ENCODE data around the gene CNPY1.

CNPY1 gene

DNA sequence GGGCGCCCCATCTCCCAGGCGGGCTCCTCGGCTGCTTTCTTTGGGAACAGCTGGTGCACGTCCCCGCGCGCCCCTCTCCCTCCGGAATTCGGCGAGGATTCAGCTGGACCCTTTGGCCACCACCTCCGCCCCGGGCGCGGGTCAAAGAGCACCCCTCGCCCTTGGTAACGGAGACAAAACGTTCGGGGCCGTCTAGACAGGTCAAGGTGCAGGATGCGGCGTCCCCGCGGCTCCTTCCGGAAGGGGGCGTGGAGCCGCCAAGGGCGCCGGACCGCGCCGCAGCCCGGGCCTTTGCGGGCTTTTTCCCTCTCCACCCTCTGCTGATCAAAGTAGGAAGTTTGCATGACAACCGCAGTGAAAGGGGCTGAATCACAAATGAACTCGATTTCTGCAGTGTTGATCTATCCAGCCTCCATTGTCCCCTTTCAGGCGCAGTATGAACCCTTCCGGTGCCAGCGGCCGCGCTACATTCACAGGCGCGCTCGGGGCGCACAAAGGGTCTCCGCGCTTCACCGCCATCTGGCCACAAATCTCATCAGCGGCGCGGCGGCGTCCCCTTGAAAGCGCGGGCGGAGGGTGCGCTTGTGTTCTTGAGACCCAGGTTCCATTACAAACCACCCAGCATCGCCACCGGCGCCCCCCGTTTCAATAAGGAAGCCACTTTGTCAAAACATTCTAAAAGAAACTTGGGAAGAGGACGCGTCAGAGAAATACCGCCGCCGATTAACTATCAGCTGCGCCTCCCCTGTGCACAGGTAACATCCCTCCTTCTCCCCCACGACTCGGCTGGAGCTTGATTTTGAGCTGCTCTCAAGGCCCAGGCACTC is 36.4 kb downstream of the CNPY1 start:
- H3K4me3 ChIP-seq (ENCODE audit: low read depth, low read length), result no peak overlapping the region
- DNase-seq (ENCODE audit: low read depth), result no peak
- TF ChIP-seq, protein P1, sequence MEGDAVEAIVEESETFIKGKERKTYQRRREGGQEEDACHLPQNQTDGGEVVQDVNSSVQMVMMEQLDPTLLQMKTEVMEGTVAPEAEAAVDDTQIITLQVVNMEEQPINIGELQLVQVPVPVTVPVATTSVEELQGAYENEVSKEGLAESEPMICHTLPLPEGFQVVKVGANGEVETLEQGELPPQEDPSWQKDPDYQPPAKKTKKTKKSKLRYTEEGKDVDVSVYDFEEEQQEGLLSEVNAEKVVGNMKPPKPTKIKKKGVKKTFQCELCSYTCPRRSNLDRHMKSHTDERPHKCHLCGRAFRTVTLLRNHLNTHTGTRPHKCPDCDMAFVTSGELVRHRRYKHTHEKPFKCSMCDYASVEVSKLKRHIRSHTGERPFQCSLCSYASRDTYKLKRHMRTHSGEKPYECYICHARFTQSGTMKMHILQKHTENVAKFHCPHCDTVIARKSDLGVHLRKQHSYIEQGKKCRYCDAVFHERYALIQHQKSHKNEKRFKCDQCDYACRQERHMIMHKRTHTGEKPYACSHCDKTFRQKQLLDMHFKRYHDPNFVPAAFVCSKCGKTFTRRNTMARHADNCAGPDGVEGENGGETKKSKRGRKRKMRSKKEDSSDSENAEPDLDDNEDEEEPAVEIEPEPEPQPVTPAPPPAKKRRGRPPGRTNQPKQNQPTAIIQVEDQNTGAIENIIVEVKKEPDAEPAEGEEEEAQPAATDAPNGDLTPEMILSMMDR (conservative IDR thresholded peaks at IDR 0.05; ENCODE audit: low read depth, low read length), result no peak

DNA sequence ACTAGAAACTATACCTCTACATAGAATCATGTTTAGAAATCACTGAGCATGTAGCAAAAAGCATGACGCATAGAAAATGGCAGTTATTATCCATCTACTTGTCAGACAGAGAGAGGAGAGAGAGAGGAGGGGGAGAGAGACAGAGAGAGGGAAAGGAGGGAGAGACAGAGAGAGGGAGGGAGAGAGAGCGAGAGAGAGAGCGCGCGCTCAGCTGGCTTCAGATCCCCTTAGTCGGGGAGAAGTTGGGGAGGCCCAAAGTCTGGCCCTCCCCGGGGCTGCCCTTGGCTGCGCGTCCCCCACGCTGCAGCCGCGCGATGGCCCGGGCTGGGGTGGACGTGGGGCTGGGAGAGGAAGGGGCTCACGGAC is 37.0 kb downstream of the CNPY1 start:
- TF ChIP-seq, protein P1 (conservative IDR thresholded peaks at IDR 0.05; ENCODE audit: low read depth, low read length), result no peak
- no peak for DNase-seq (ENCODE audit: low read depth)
- H3K4me3 ChIP-seq (ENCODE audit: low read depth, low read length), result no peak overlapping the region

DNA sequence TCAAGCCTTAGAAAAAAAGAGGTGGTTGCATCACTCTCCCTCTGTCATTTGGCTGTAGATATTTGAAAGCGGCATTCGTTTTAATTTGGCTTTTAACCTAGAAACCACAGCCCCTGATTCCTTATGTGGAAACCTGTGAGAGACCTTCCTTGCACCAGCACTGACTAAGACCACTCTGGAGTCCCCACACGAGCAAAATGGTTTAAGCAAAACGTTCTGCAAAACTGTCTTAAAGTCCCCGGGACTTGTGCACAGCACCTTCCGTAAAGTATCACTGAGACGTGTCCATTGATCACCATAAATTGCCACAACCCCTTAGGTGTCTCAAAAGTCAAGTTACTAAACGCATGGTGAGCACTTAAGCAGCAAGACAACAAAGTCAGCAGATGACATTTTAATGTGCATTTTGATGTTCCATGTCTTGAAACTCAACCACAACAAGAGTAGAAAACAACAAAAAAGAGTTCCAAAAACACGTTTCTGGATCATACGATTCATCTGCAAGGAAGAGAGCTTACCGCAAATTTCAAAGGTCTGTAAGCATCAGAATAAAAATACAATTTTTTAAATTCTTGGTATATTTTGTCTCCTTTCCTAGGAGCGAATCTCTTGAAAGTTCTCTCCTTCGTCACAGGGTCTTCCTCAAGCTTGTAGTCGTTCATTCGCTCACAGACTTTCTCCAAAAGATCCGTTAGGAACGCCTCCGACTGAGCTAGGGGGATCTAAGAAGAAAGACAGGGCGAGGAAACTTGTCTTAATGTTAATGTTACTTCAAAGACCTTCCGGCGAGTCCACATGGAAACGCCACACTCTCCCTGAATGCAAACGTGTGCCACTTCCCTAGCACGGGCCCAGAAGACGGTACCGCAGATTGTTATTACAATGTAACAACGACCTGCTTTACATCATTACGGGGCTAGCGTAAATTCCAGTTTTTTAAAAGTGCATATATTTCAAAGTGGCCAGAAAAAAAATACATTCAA is 37.7 kb downstream of the CNPY1 start:
- no peak for DNase-seq (ENCODE audit: low read depth)
- no peak overlapping the region for H3K4me3 ChIP-seq (ENCODE audit: low read depth, low read length)
- TF ChIP-seq, protein P1 (conservative IDR thresholded peaks at IDR 0.05; ENCODE audit: low read depth, low read length), result no peak

DNA sequence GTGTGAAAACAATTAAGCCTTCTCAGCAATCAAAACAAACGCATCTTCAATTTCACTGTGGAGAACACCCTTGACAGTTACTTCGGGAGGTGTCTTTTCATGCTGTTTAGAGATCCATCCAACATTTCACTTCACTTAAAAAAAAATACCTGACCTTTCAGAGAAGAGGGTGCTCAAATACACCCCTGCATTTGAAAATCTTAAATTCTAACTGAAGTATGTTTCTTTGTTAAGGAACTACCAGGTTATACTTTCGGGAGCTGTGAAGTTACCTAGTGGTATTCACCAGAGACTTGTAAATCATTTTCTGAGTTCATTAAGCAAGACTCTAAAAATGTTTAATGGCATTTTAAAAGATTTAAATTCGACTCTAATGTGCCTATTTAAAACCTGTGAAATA is 38.8 kb downstream of the CNPY1 start:
- no peak for DNase-seq (ENCODE audit: low read depth)

DNA sequence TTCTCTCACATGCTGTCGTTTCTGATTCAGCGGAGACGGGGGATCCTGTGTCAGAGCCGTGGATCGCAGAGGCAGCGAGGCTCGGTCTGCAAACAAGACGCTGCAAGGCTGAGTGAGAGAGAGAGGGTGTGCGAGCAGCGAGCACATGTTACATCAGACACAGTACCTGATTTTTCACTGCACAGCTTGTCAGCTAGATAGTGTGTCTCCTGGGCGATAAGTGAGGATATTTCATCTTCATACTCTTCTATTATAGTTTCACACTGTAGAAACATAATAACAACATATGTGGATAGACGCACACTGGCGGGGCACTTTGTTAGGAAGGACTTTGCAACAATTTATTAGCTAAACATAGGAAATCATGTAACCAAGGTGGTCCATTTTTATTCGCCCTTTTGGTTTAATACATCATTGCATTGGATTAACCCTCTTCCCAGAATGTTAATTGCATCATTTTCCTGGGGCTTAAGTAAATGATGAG is 39.5 kb downstream of the CNPY1 start:
- peak; percentile 17 for DNase-seq (ENCODE audit: low read depth)
- H3K4me3 ChIP-seq (ENCODE audit: low read depth, low read length), result no peak overlapping the region
- TF ChIP-seq, protein P1 (conservative IDR thresholded peaks at IDR 0.05; ENCODE audit: low read depth, low read length), result no peak

More for the DNA sequence above, 38.8 kb downstream of the CNPY1 start:
- no peak overlapping the region for H3K4me3 ChIP-seq (ENCODE audit: low read depth, low read length)
- TF ChIP-seq, protein P1 (conservative IDR thresholded peaks at IDR 0.05; ENCODE audit: low read depth, low read length), result no peak

DNA sequence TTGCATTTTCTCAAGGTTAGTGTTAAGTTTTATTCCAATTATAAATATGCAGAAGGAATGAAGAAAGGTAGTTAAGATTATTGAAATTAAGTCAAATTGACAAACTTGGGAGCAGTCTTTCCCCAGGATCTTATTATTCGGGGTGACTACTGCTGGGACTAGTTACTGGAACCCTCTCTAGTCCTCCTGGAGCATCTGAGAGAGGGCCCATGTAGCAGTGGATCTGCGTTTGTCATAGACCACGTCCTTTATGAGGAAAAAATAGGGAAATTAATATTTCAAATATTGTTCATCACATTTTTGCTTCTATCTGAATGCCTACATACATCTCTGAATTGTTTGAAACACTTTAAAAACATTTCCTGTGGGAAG is 41.0 kb downstream of the CNPY1 start:
- TF ChIP-seq, protein P1 (conservative IDR thresholded peaks at IDR 0.05; ENCODE audit: low read depth, low read length), result no peak
- H3K4me3 ChIP-seq (ENCODE audit: low read depth, low read length), result no peak overlapping the region
- no peak for DNase-seq (ENCODE audit: low read depth)
